Activated CD8-positive, alpha-beta memory T cell treated with anti-CD3 and anti-CD28 coated beads for 48 hours (primary cell): ENCODE data around the gene ASB13.
"Not testable (repeated sequence)": the region's sequence is repeated elsewhere in the genome, so short reads cannot be mapped to it uniquely, and the experiment has no call there.

Experiments
- DNase-seq, 3 experiments: peaks; one replicate each; pipeline ENCODE4 v3.0.0-alpha.2; 2020; ENCODE audit warnings: low read depth in 2 of 3, low spot score in 2 of 3

Gene ASB13

DNA sequence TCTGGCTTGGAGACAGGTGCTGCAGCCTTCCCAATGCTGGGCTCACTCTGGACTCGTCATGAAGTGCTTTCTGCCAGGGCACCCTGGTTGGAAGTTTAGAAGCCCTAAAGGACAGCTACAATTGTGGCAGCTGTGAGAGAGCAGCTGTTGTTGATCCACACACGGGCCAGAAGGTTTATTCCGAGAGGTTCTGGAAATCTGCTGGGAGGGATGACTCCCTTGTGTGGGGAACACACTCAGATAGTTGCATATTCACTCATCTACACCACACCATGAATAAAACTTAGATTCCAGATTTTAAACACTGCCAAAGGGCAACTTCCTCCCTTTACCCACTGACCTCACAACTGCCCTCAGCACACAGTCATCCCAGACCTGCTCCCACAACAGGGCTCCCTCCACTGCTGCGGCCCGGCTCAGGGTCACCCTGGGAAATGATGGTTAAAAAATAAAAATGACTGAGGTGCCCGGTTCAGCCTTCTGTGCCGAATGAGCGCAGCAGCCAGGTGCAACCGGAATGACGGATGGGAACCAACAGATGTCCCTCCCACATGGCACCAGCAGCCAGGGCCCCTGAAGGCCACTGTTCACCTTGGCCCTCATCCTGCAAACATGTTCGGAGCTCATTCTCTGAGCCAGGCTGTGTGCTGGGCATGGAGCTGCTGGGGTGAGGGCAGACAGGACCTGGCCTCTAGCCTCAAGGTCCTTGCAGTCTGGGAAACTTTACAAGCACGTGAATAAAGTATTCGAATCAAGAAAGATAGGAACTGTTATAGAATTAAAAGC, 40.2 kb downstream of the ASB13 start:
- no peak for DNase-seq

DNA sequence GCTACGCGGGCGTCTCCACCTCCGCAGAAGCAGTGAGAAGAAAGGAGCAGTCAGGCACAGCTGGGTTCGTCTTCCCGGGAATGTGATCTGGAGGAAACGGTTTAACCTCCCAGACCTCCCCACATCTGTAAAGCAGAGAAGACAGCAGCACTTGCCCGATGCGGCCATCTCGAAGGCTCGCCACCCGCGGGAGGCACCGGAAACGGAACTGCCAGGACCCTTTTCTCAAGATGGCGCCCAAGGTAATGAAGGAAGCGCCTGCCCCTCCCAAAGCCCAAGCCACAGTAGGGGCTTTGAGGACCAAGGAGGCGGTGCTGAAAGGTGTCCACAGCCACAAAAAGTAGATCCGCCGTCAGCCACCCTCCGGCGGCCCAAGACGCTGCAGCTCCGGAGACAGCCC, 41.7 kb downstream of the ASB13 start:
- DNase-seq, result no peak

DNA sequence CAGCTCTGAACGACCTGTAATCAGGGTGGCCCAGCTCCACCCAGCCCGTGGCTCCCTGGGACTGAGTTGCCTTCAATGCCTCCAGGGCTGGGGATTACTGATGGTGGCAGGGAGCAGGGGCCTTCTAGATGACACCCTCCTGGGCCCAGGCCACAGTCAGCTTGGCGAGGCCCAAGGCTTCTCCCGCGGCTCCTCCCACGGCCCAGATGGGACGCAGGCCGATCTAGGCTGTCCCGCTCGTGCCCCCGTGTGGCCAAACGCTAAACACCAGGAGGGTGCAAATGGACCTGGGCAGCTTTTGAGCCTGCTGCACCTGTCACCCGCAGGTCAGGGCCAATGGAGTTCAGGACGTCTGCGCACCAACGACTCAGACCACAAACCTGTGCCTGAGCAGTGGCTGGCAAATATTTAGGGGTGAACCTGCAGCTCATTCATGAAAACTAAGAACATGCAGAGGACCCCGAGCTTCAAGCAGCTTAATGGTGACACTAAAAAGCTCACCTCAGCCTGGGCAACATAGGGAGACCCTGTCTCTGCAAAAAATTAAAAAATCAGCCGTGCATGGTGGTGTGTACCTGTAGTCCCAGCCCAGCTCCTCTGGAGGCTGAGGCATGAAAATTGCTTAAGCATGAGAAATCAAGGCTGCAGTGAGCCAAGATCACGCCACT, 43.2 kb downstream of the ASB13 start:
- DNase-seq, result peak; percentile 65 to 75 (median 71)

- DNase-seq, result no peak
Observed at GRCh38 chr10:5622186-5622960, 44.0 kb downstream of the ASB13 start.

DNA sequence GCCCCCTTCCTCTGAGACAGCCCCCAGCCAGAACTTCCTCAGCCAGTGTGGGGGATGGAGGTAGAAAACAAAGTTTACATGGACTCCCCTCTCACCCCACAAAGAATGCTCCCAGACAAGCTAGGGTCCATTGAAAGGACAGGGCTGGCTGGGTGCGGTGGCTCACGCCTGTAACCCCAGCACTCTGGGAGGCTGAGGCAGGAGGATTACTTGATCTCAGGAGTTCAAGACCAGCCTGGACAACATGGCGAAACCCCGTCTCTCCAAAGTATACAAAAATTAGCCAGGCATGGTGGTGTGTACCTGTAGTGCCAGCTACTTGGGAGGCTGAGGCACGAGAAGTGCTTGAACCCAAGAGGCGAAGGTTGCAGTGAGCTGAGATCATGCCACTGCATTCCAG, 45.0 kb downstream of the ASB13 start:
- DNase-seq, result not testable (repeated sequence)

DNA sequence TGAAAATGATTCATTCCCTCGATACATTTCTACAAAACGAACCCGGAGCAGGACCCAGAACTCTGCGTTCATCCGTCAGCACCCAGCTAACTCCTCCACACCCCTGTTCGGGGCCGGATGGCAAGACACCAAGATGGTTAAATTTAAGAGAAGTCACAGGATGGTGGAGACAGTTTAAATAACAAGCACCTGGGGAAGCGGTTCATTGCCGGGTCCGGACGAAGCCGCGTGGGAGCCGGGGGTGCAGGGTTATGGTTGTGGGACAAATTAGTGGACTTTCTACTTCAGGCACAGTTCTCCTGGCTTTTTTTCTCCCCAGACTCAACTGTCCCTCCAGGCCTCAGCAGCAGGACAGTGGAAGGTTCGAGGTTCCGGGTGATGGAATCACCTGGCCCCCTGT, 45.4 kb downstream of the ASB13 start:
- no peak for DNase-seq

GRCh38 chr10:5620223-5620721, 46.1 kb downstream of the ASB13 start:
- DNase-seq, result no peak

- DNase-seq, result no peak
Observed at GRCh38 chr10:5619362-5620211, 46.8 kb downstream of the ASB13 start.

DNA sequence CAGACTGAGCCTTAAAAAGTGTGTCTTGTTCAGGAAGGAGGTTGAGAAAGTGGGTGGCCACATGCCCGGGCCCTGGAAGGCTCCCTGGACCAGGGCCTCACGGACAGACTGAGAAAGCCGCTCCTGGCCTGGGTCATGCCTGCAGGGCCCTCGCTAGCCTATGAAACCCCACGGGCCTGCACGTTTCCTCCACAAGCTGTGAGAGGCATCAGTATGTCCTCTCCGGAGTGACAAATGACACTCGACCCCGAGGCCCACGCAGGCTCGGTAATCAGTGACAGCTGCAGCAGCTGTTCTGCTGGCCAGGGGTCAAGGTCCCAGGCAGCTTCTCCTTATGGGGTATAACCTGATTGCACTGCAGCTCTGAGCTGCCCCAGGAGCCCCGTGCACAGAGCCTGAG, 47.6 kb downstream of the ASB13 start:
- no peak for DNase-seq

DNA sequence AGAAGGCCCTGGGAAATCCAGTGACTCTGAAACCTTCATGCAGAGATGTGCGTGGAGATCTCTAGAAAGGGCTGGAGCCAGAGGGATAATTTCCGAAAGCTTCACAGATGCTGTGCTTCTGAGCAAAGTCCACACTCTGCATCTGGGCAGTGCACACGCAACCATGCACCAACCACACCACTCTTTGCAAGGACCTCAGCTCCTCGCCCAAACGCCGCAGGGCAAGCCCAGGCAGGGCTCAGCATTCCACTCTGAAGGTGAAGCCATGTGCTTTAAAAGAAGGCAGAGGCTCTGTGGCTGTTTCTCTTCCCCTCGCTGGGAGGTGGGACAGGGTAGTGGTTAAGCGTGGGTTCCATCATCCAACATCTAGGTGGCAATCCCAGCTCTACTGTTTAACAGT, 48.4 kb downstream of the ASB13 start:
- no peak for DNase-seq

DNA sequence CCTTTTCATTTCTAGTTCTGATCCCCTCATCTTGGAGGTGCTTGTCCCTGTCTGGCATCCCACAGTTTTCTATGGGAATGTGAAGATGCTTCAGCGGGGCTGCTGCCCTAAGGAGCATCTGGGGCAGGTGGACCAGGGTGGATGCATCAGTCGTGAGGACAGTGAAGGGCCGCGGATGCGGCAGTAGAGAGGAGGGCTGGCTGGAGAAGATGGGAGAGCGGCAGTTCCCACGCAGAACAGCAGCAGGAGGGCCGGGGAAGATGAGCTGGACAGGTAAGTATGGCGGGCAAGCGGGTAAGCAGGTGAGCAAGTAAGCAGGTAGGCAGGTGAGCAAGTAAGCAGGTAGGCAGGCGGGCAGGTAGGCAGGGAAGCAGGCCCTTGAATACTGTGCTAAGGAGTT, 48.9 kb downstream of the ASB13 start:
- DNase-seq, result no peak

GRCh38 chr10:5616836-5617235, 49.6 kb downstream of the ASB13 start:
- no peak for DNase-seq

GRCh38 chr10:5616046-5616445, 50.3 kb downstream of the ASB13 start:
- DNase-seq, result no peak

DNA sequence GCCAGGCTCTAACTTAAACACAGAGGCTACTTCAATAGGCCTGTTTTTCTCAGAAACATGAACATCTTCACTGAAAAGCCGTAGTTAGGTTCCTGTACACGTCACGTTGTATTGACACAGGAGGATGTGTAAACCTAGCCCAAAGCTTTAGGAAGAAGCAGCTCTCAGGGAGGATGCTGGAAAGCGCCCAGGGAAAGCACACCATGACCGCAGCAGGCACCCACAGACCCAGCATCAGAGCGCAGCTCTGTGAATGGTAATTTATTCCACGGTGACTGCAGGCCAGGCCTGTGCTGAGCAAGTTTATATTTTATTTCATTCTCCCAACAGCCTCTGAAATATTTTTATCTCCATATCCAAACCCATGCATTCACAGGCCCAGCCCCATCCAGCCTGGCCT, 51.1 kb downstream of the ASB13 start:
- DNase-seq, result no peak

- no peak for DNase-seq
Observed at GRCh38 chr10:5614155-5614721, 52.2 kb downstream of the ASB13 start.

DNA sequence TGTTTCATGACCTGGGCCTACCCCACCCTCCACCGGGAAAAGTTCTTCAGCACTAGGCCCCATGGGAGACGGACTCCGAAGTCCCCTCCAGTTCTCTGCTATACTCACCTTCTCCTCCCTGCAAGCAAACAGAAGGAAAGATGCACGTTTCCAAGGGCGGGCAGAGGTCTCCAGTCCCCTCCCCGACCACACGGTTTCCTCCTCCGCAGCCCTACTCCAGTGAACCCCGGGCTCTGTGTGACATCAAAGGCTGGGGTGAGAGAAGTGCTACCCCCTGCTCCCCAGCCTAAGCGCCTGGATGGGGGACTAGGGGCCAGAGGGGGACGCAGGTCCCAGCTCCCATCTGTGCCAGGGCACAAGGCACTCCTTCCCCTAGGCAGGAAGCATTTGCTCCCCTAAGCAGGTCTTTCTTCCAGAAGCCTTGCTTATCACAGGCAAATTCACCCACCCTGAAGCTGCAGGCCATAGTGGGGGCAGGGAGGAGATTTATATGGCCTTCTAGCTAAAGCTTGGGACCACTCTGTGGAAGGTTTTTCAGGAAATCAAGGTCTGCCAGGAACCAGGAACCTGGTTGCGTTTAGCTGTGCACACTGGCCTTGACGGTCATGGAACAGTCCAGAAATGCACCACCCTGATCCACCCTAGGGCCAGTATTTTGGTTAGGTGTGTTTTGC, 52.8 kb downstream of the ASB13 start:
- DNase-seq, result no peak

DNA sequence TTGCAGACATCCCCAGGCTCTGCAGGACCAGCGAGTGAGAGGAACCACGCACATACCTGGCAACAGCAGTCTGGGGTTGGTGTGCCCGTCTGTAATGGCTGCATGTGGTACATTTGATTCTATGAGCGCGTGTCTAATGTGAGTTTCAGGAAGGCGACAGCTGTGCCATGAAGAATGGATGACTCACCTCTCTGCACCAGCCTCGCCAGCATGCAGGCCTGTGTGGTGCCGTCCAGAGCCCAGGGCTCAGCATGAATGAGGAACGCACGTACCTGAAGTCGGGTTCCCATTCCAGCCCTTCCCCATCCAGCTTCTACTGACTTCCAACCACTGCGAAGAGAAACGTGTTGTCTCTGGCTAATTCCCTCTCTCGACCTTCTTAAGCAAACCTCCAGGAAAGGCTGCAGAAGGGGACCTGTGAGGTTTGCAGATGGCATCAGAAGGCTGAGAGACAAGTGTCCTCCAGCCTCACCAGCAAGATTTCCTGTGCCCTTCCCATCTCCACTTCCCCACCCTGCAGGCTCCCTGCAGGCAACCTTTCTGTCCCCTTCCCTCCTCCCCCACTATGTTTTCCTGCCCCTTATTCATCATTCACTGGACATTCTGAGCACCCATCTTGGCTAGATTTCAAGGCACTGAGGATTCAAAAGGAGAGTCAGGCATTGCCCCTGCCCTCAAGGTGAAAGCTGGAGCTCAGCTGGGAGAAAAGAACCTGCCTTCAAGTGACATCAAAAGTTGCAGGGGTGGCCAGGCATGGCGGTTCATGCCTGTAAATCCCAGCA, 54.3 kb downstream of the ASB13 start:
- no peak for DNase-seq

- DNase-seq, result no peak
Observed at GRCh38 chr10:5609952-5610616, 56.3 kb downstream of the ASB13 start.
